VCaP (cell line): ENCODE measurements around the gene DPRX.

Experiments used
- H3K27ac ChIP-seq: fragments of 450-650 bp; 2 replicates; pipeline ENCODE4 v1.5.1; 2017
- CTCF ChIP-seq: fragments of 450-650 bp; conservative IDR thresholded peaks from 2 replicates; pipeline ENCODE4 v1.5.1; 2017; ENCODE audit warnings: mild to moderate bottlenecking, moderate library complexity

DPRX gene

GRCh38 chr19:53631949-53632407, at the start of gene DPRX:
Gene DPRX (plus strand): TSS chr19:53631999. CDS start chr19:53632107, 108 bp downstream.
- no peak for TF ChIP-seq CTCF
- no peak within 1 kb of the TSS for H3K27ac ChIP-seq

GRCh38 chr19:53583181-53583580, 48.6 kb upstream of the DPRX start:
- TF ChIP-seq CTCF: no peak
- H3K27ac ChIP-seq: no peak overlapping the region

GRCh38 chr19:53586277-53586691, 45.5 kb upstream of the DPRX start:
- no peak overlapping the region for H3K27ac ChIP-seq
- no peak for TF ChIP-seq CTCF

- H3K27ac ChIP-seq: no peak overlapping the region; the same call in 1 of the 2 replicates
- TF ChIP-seq CTCF: no peak
Observed at GRCh38 chr19:53594811-53595509, 36.8 kb upstream of the DPRX start.

GRCh38 chr19:53595510-53595867, 36.3 kb upstream of the DPRX start:
- no peak for TF ChIP-seq CTCF
- H3K27ac ChIP-seq: no peak overlapping the region

GRCh38 chr19:53596056-53596455, 35.7 kb upstream of the DPRX start:
- TF ChIP-seq CTCF: no peak
- H3K27ac ChIP-seq: no peak overlapping the region

- no peak overlapping the region for H3K27ac ChIP-seq
- no peak for TF ChIP-seq CTCF
Observed at GRCh38 chr19:53597023-53597422, 34.8 kb upstream of the DPRX start.
